DOHH2 (cell line): ENCODE results near the gene PGAP1.

ENCODE experiments used
- H3F3A ChIP-seq: fragments of 200-600 bp; sonication (generic), shearing (Covaris generic); 2 replicates; pipeline ENCODE4 v1.6.0; 2016; ENCODE audit warnings: antibody characterized with exemption, mild to moderate bottlenecking; ENCODE audit not compliant: control insufficient read depth, insufficient read depth
- H3K27ac ChIP-seq: fragments of 200-600 bp; sonication (generic); 2 replicates; pipeline ENCODE4 v1.5.1; 2014; ENCODE audit warnings: low read depth, mild to moderate bottlenecking, low read length, moderate library complexity
- H3K27me3 ChIP-seq: fragments of 200-600 bp; sonication (generic); 2 replicates; pipeline ENCODE4 v1.6.1; 2014; ENCODE audit warnings: mild to moderate bottlenecking, low read length, mixed read lengths; ENCODE audit not compliant: control insufficient read depth
- H3K36me3 ChIP-seq: fragments of 200-600 bp; sonication (generic); 2 replicates; pipeline ENCODE4 v1.6.1; 2014; ENCODE audit warnings: mild to moderate bottlenecking, low read length, moderate library complexity, mixed read lengths; ENCODE audit not compliant: control insufficient read depth
- H3K4me1 ChIP-seq: fragments of 200-600 bp; sonication (generic); 2 replicates; pipeline ENCODE4 v1.6.1; 2014; ENCODE audit warnings: mild to moderate bottlenecking, low read length, mixed read lengths; ENCODE audit not compliant: control insufficient read depth
- H3K4me2 ChIP-seq: fragments of 200-600 bp; sonication (generic); 2 replicates; pipeline ENCODE4 v1.6.0; 2014; ENCODE audit warnings: mild to moderate bottlenecking, low read length, moderate library complexity
- H3K4me3 ChIP-seq: fragments of 200-600 bp; sonication (generic); 2 replicates; pipeline ENCODE4 v1.5.1; 2014; ENCODE audit warnings: mild to moderate bottlenecking, low read length, mixed read lengths
- H3K79me2 ChIP-seq: fragments of 200-600 bp; sonication (generic); 2 replicates; pipeline ENCODE4 v1.6.1; 2014; ENCODE audit warnings: mild to moderate bottlenecking, low read length, mixed read lengths; ENCODE audit not compliant: control insufficient read depth
- H3K9me2 ChIP-seq: fragments of 200-600 bp; sonication (generic); replicated peaks from 2 replicates; pipeline ENCODE4 v1.6.1; 2014; ENCODE audit warnings: mild to moderate bottlenecking, low read length, mixed read lengths; ENCODE audit not compliant: control insufficient read depth
- H3K9me3 ChIP-seq: fragments of 200-600 bp; sonication (generic); 2 replicates; pipeline ENCODE4 v1.6.1; 2014; ENCODE audit warnings: antibody characterized with exemption, low read length, mixed read lengths; ENCODE audit not compliant: control insufficient read depth, insufficient read depth
- H4K20me1 ChIP-seq: fragments of 200-600 bp; sonication (generic); 2 replicates; pipeline ENCODE4 v1.6.0; 2014; ENCODE audit warnings: low read depth, mild to moderate bottlenecking, antibody characterized with exemption, low read length, moderate library complexity; ENCODE audit not compliant: control insufficient read depth, insufficient read depth
- CTCF ChIP-seq: fragments of 200-600 bp; sonication (generic); IDR thresholded peaks from one replicate; pipeline ENCODE4 v1.5.1; 2014; ENCODE audit warnings: antibody characterized with exemption, mild to moderate bottlenecking, low read depth, low read length; ENCODE audit not compliant: poor library complexity, severe bottlenecking
- EZH2phosphoT487 ChIP-seq: fragments of 200-600 bp; sonication (generic); IDR thresholded peaks from 2 replicates; pipeline ENCODE4 v1.6.1; 2017; ENCODE audit warnings: borderline replicate concordance, mild to moderate bottlenecking, antibody characterized with exemption, low read length, moderate library complexity, mixed read lengths

PGAP1 gene

DNA sequence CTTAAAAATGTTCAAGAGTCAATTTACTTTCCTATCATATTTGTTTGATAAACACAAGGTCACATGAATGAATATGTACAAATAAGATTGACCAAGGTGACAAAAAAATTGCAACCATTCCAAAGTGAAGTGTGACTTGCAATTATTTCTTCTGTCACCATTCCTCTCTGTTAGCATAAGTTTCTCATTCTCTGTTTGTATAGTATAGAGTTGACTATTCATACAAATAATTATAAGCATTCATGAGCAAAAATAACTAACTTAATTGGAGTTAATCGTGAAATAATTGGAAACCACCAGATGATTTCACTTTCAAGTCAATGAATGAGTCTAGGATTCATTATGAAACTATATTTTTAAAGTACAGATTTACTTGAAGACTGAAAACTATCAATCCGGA is 42.1 kb downstream of the PGAP1 start:
- H3K9me3 ChIP-seq: no peaks in the 10 kb centered on the region
- H3F3A ChIP-seq: no peaks in the 10 kb centered on the region
- no peak overlapping the region for H3K27ac ChIP-seq
- no peak overlapping the region for H3K4me3 ChIP-seq
- H3K27me3 ChIP-seq: no peaks in the 10 kb centered on the region
- no peaks in the 10 kb centered on the region for H3K9me2 ChIP-seq
- no peaks in the 10 kb centered on the region for H3K4me1 ChIP-seq
- H3K36me3 ChIP-seq: peaks cover 6% of the 10 kb centered on the region; the same call in 1 of the 2 replicates
- H4K20me1 ChIP-seq: no peaks in the 10 kb centered on the region
- H3K4me2 ChIP-seq: no peak overlapping the region
- no peak for TF ChIP-seq EZH2phosphoT487
- no peak for TF ChIP-seq CTCF
- no peaks in the 10 kb centered on the region for H3K79me2 ChIP-seq

GRCh38 chr2:196876364-196876763 is 50.1 kb downstream of the PGAP1 start:
- Histone ChIP-seq H3K9me3 (no peaks in the 10 kb centered on the region), H3K9me2 (no peaks in the 10 kb centered on the region), H3K36me3 (peaks cover 6% of the 10 kb centered on the region; the same call in 1 of the 2 replicates), H3K4me3 (no peak overlapping the region), H3K4me1 (peaks cover 7% of the 10 kb centered on the region), H3K27ac (no peak overlapping the region), H3K4me2 (no peak overlapping the region), H3F3A (no peaks in the 10 kb centered on the region; the same call in 1 of the 2 replicates), H3K79me2 (no peaks in the 10 kb centered on the region), H3K27me3 (no peaks in the 10 kb centered on the region), H4K20me1 (no peaks in the 10 kb centered on the region)
- no peak for TF ChIP-seq EZH2phosphoT487
- TF ChIP-seq CTCF: no peak

DNA sequence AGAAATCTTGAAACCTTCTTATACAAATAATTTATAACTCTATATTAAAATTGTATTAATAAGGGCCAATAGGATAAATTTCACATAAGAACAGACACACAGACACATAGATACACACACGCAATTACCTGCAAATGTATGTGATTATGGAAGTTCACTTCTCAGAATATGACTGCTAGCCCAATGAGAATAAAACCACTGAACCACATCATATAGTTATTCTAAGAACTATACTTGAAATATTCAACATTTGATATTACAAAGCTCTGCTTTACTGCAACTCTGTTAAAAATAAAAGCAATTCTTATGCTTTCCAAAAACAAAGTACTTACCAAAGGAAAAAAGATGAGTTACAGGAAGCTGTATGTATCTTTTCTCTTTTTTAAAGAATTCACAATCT is 51.1 kb downstream of the PGAP1 start:
- Histone ChIP-seq H3K4me1 (peaks cover 7% of the 10 kb centered on the region), H3K9me3 (no peaks in the 10 kb centered on the region), H3K36me3 (peaks cover 6% of the 10 kb centered on the region; the same call in 1 of the 2 replicates), H4K20me1 (no peaks in the 10 kb centered on the region), H3K9me2 (no peaks in the 10 kb centered on the region), H3K4me3 (no peak overlapping the region), H3K4me2 (no peak overlapping the region), H3K27me3 (no peaks in the 10 kb centered on the region), H3K27ac (no peak overlapping the region), H3K79me2 (no peaks in the 10 kb centered on the region), H3F3A (no peaks in the 10 kb centered on the region; the same call in 1 of the 2 replicates)
- no peak for TF ChIP-seq EZH2phosphoT487
- TF ChIP-seq CTCF: no peak

GRCh38 chr2:196873511-196873910 is 53.0 kb downstream of the PGAP1 start:
- H3K9me2 ChIP-seq: no peaks in the 10 kb centered on the region
- H3K4me3 ChIP-seq: no peak overlapping the region
- no peak overlapping the region for H3K4me2 ChIP-seq
- no peaks in the 10 kb centered on the region for H4K20me1 ChIP-seq
- no peaks in the 10 kb centered on the region for H3K79me2 ChIP-seq
- H3K36me3 ChIP-seq: 0 out of 2 replicates have a peak, but pooled peaks cover 2% of the 10 kb centered on the region
- H3K4me1 ChIP-seq: peaks cover 7% of the 10 kb centered on the region
- TF ChIP-seq CTCF: no peak
- no peak for TF ChIP-seq EZH2phosphoT487
- no peak overlapping the region for H3K27ac ChIP-seq
- H3K27me3 ChIP-seq: no peaks in the 10 kb centered on the region
- H3F3A ChIP-seq: no peaks in the 10 kb centered on the region; the same call in 1 of the 2 replicates
- H3K9me3 ChIP-seq: no peaks in the 10 kb centered on the region
